Epithelial cell of proximal tubule (primary cell): ENCODE measurements around the gene CYLC2. TPM values are rescaled to one million over a fixed set of nuclear protein-coding genes. Genes with fewer than 3 reads are reported as not detected.

Source experiments
- DNase-seq: peaks from one replicate; pipeline ENCODE4 v3.0.0-alpha.2; 2011; ENCODE audit warnings: low read depth
- H3K4me3 ChIP-seq: 2 replicates; pipeline ENCODE4 v1.5.1; 2011; ENCODE audit warnings: low read depth, mild to moderate bottlenecking, low read length
- CTCF ChIP-seq: conservative IDR thresholded peaks from 2 replicates; pipeline ENCODE4 v1.5.1; 2012; ENCODE audit warnings: low read depth, mild to moderate bottlenecking, low read length
- total RNA-seq: library from RNA; depleted of rRNA; stranded (reverse); fragments of >200 nt; gene quantifications from 2 replicates; pipeline ENCODE4 v1.2.3, GENCODE V29; 2015

Gene CYLC2
- total RNA-seq, 1 donor from 2014 or later = not detected

- no peak overlapping the region for H3K4me3 ChIP-seq
- TF ChIP-seq CTCF = no peak
- no peak for DNase-seq
Measured at GRCh38 chr9:102985162-102985895, 9.8 kb upstream of the CYLC2 start.

GRCh38 chr9:102986425-102986824 lies 8.7 kb upstream of the CYLC2 start:
- no peak overlapping the region for H3K4me3 ChIP-seq
- TF ChIP-seq CTCF = no peak
- DNase-seq = no peak

- no peak for DNase-seq
- no peak overlapping the region for H3K4me3 ChIP-seq
- no peak for TF ChIP-seq CTCF
Measured at GRCh38 chr9:103003689-103004088, 8.6 kb downstream of the CYLC2 start.

- no peak for TF ChIP-seq CTCF
- DNase-seq = no peak
Measured at GRCh38 chr9:103014242-103014641, 19.1 kb downstream of the CYLC2 start.

GRCh38 chr9:103025796-103026195 lies 30.7 kb downstream of the CYLC2 start:
- DNase-seq = no peak
- no peak for TF ChIP-seq CTCF
- no peak overlapping the region for H3K4me3 ChIP-seq

More at GRCh38 chr9:103014242-103014641, 19.1 kb downstream of the CYLC2 start:
- no peak overlapping the region for H3K4me3 ChIP-seq

GRCh38 chr9:103037508-103038477 lies 42.7 kb downstream of the CYLC2 start:
- no peak for DNase-seq
- H3K4me3 ChIP-seq = no peak overlapping the region
- TF ChIP-seq CTCF = no peak
